CD4-positive, alpha-beta memory T cell (primary cell): ENCODE data around the gene PHAF1. TPM values are rescaled to one million over a fixed set of nuclear protein-coding genes. Genes with fewer than 3 reads are reported as not detected.
A peak's percentile ranks its signal among the peaks of the same experiment; 100 is the strongest.

Experiments
- CTCF ChIA-PET: fragments of 350-600 bp; sonication (Branson Sonifier 250); formaldehyde crosslinking; loops from one replicate; lab custom pipeline; 2021; ENCODE audit warnings: inconsistent platforms; ENCODE audit not compliant: partially characterized antibody; lab: Charles Lee
- POLR2A ChIA-PET: fragments of 350-600 bp; sonication (Branson Sonifier 250); formaldehyde crosslinking; loops from one replicate; lab custom pipeline; 2021; ENCODE audit not compliant: partially characterized antibody; lab: Charles Lee
- DNase-seq, 5 donors: peaks; one replicate each; pipeline versions ENCODE4 v3.0.0 to v3.0.0-alpha.2; 2020 to 2022; ENCODE audit warnings: mixed read lengths in 1 of 5
- H3K27ac ChIP-seq: one replicate; pipeline ENCODE4 v1.7.0; 2013; ENCODE audit warnings: low read depth, low read length
- H3K27me3 ChIP-seq: 2 replicates; pipeline ENCODE4 v1.7.0; 2013; ENCODE audit warnings: mild to moderate bottlenecking, low read length, moderate library complexity; ENCODE audit not compliant: insufficient read depth
- H3K36me3 ChIP-seq: 2 replicates; pipeline ENCODE4 v1.7.0; 2013; ENCODE audit warnings: mild to moderate bottlenecking, low read length, moderate library complexity; ENCODE audit not compliant: insufficient read depth
- H3K4me1 ChIP-seq: 2 replicates; pipeline ENCODE4 v1.7.0; 2013; ENCODE audit warnings: mild to moderate bottlenecking, low read length, moderate library complexity; ENCODE audit not compliant: insufficient read depth
- H3K4me3 ChIP-seq, 2 donors: one replicate each; pipeline ENCODE4 v1.7.0; 2013; ENCODE audit warnings: low read length in 2 of 2, mild to moderate bottlenecking in 1 of 2
- H3K9me3 ChIP-seq, 2 donors: one replicate each; pipeline ENCODE4 v1.7.0; 2013; ENCODE audit warnings: low read length in 2 of 2, control low read depth in 1 of 2; ENCODE audit not compliant: control insufficient read depth in 1 of 2
- H3K27ac Mint-ChIP-seq, 7 donors: one replicate each; pipeline ENCODE4 v1.8.0; 2020 to 2021; ENCODE audit warnings: mixed read lengths in 7 of 7, mild to moderate bottlenecking in 6 of 7, inconsistent platforms in 3 of 7, moderate library complexity in 3 of 7
- H3K27me3 Mint-ChIP-seq, 2 donors: one replicate each; pipeline ENCODE4 v1.8.0; 2020 to 2021; ENCODE audit warnings: mixed read lengths in 2 of 2
- H3K36me3 Mint-ChIP-seq, 2 donors: one replicate each; pipeline ENCODE4 v1.8.0; 2020 to 2021; ENCODE audit warnings: mixed read lengths in 2 of 2, inconsistent platforms in 1 of 2, mild to moderate bottlenecking in 1 of 2
- H3K4me1 Mint-ChIP-seq, 4 donors: one replicate each; pipeline ENCODE4 v1.8.0; 2020 to 2021; ENCODE audit warnings: mixed read lengths in 4 of 4, mild to moderate bottlenecking in 1 of 4
- H3K4me3 Mint-ChIP-seq, 8 donors: one replicate each; pipeline ENCODE4 v1.8.0; 2020 to 2021; ENCODE audit warnings: mixed read lengths in 8 of 8, mild to moderate bottlenecking in 7 of 8, moderate library complexity in 6 of 8, inconsistent platforms in 3 of 8
- H3K9me3 Mint-ChIP-seq, 8 donors: one replicate each; pipeline ENCODE4 v1.8.0; 2020 to 2021; ENCODE audit warnings: mixed read lengths in 8 of 8, mild to moderate bottlenecking in 5 of 8, inconsistent platforms in 3 of 8, moderate library complexity in 1 of 8
- intact Hi-C: fragments of 100-400 bp; cut with micrococcal nuclease; formaldehyde crosslinking; loops from one replicate; pipeline ENCODE4 v1.15.1; 2023
- polyA plus RNA-seq, 2 donors: library from polyadenylated mRNA; unstranded; fragments of 300-500 nt; fragmentation: Illumina TruSeq; gene quantifications; one replicate each; pipeline ENCODE4 v1.2.3, GENCODE V29; 2021
- total RNA-seq, 2 experiments: library from RNA; stranded (reverse); gene quantifications; one replicate each; pipeline ENCODE4 v1.2.3, GENCODE V29; 2021

The PHAF1 gene
- total and polyA plus RNA-seq, 4 experiments from 2014 or later: 7.5 to 22.7 (median 19.2) TPM

DNA sequence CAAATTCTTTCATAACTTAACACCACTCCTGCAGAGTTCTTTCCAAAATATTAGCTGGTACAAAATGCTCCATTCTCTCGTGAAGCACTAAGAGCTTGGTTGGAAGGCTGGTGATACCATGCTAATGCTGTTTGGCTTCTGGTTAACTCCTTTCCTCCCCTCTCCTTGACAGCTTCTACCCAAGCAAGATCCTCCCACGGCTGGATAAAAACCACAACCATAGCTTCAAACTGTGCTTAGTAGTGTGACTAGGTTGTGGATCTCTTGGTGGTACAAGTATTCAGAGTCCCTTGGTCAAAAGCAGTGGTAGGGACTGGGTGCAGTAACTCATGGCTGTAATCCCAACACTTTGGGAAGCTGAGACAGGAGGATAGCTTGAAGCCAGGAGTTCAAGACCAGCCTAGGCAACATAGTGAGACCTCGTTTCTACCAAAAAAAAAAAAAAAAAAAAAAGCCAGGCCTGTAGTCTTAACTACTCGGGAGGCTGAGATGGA lies 2.3 kb downstream of the PHAF1 start:
- H3K27ac ChIP-seq: no peak overlapping the region
- no peaks in the 10 kb centered on the region for H3K27me3 ChIP-seq
- Mint-ChIP-seq H3K4me3 (peak overlapping the region in 4 of 8 donors; percentile 17 to 97 (median 66)), H3K27me3 (no peaks in the 10 kb centered on the region), H3K9me3 (peaks cover 0 to 3% (median 0%) of the 10 kb centered on the region in 8 donors), H3K27ac (peak overlapping the region in 3 of 7 donors; percentile 22 to 84 (median 78)), H3K4me1 (peaks cover 31 to 53% (median 41%) of the 10 kb centered on the region in 4 donors), H3K36me3 (peaks cover 3 to 18% of the 10 kb centered on the region in 2 donors)
- ChIA-PET POLR2A (interaction anchor here (1.4 kb wide), 1 partner anchor 84 kb away, joined by 6 read pairs; no protein-coding TSS in a partner anchor), CTCF (interaction anchor here (0.9 to 1.9 kb wide), 4 partner anchors 11 to 73 kb away, joined by 3 to 8 read pairs (median 5); no protein-coding TSS in a partner anchor)
- peaks cover 30% of the 10 kb centered on the region for H3K4me1 ChIP-seq
- intact Hi-C loops: no loop called here
- H3K36me3 ChIP-seq: no peaks in the 10 kb centered on the region
- no peak overlapping the region for H3K4me3 ChIP-seq
- H3K9me3 ChIP-seq: no peaks in the 10 kb centered on the region
- no peak for DNase-seq

DNA sequence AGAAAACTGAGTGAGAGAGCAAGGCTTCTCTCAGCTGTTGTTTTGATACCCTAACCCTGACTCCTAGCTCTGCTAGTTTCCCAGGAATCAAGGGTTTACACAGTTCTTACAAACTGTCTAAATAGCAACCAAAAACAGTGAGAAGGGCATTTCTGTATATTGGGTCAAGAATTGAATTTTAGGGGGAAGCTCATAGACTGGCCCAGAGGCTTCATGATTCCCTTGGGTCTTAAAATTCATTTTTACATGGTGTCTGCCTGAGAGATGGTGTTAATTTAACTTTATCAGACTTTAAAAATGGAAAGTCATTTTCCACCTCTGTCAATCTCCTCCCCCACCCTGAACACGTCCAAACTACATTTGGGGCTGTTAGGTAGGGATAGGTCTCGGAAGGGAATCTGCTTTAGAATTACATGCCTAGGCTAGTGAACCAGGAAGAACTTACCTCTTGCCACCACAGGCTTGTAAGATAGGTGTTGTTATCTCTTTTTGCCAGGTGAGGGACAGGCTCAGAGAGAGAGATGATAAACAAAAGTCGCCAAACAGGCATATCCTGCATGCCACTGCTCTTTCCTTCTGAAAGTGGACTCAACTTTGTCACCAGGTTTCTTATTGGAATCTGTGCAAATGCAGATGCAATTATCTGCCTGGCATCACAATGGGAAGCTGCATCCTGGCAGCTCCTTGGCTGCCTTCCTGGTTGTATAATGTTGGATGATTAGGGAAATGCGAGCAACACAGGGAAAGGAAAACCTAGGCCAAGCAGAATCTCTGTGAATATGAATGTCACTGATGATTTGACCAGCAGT lies 3.1 kb downstream of the PHAF1 start:
- Histone ChIP-seq H3K4me1 (peaks cover 30% of the 10 kb centered on the region), H3K4me3 (no peak overlapping the region), H3K27ac (no peak overlapping the region), H3K9me3 (no peaks in the 10 kb centered on the region), H3K36me3 (no peaks in the 10 kb centered on the region), H3K27me3 (no peaks in the 10 kb centered on the region)
- intact Hi-C loops: no loop called here
- H3K27me3 Mint-ChIP-seq: no peaks in the 10 kb centered on the region
- ChIA-PET POLR2A (interaction anchor here (0.7 kb wide), 1 partner anchor 85 kb away, joined by 3 read pairs; no protein-coding TSS in a partner anchor), CTCF (interaction anchor here (0.7 to 1.9 kb wide), 4 partner anchors 12 to 63 kb away, joined by 3 to 8 read pairs (median 5); no protein-coding TSS in a partner anchor)
- peaks cover 31 to 53% (median 41%) of the 10 kb centered on the region in 4 donors for H3K4me1 Mint-ChIP-seq
- DNase-seq: no peak
- H3K4me3 Mint-ChIP-seq: peak overlapping the region in 1 of 8 donors; percentile 15
- peak overlapping the region in 1 of 7 donors; percentile 27 for H3K27ac Mint-ChIP-seq
- peaks cover 0 to 3% (median 0%) of the 10 kb centered on the region in 8 donors for H3K9me3 Mint-ChIP-seq
- H3K36me3 Mint-ChIP-seq: peaks cover 3 to 18% of the 10 kb centered on the region in 2 donors

DNA sequence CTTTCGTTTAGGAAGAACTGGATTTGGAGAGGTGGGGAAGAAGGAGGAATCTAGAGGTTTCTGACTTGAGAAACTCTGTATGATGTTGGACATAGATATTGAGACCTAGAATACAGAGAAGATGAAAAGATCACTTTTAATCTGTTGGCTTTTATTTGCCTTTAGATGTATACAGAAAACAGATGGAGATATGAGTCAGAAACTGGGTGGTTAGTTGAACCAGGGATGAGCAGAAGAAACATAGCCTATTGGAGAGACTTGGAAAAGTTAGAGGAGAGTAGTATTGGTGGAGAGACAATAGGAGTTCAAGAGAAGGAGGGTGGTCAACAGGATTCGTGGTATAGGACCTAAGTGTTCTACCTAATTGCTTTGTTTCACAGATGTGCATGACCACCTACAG lies 5.1 kb downstream of the PHAF1 start:
- Histone ChIP-seq H3K27me3 (no peaks in the 10 kb centered on the region), H3K4me1 (peaks cover 22% of the 10 kb centered on the region), H3K36me3 (peaks cover 1% of the 10 kb centered on the region), H3K9me3 (no peaks in the 10 kb centered on the region), H3K27ac (no peak overlapping the region), H3K4me3 (no peak overlapping the region)
- CTCF ChIA-PET: interaction anchor here (1.1 to 1.2 kb wide), 2 partner anchors 11 to 39 kb away, joined by 3 to 4 read pairs; no protein-coding TSS in a partner anchor
- H3K4me1 Mint-ChIP-seq: peaks cover 28 to 55% (median 37%) of the 10 kb centered on the region in 4 donors
- DNase-seq: no peak
- peaks cover 0 to 2% (median 0%) of the 10 kb centered on the region in 8 donors for H3K9me3 Mint-ChIP-seq
- no peak overlapping the region for H3K4me3 Mint-ChIP-seq
- POLR2A ChIA-PET: interaction anchor here (1.6 kb wide), 1 partner anchor 40 kb away, joined by 5 read pairs; no protein-coding TSS in a partner anchor
- intact Hi-C loops: no loop called here
- peak overlapping the region in 4 of 7 donors; percentile 1 to 13 (median 8) for H3K27ac Mint-ChIP-seq
- H3K27me3 Mint-ChIP-seq: no peaks in the 10 kb centered on the region
- peaks cover 3 to 20% of the 10 kb centered on the region in 2 donors for H3K36me3 Mint-ChIP-seq

DNA sequence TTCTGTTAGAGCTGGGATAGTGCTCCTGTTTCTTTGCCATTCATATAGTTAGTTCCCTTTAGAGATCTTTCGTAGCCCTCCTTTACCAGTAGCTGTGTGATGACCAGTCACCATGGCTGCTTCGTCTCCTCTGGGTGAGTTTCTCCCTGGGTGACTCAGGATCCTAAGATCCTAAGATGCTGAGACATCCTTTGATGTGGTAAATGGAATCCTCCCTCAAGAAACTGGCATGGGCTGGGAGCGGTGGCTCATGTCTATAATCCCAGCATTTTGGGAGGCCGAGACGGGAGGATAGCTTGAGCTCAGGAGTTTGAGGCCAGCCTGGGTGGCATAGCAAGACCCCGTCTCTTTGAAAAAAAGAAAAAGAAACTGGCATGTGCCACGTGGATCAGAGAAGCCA lies 5.9 kb downstream of the PHAF1 start:
- Mint-ChIP-seq H3K4me3 (no peak overlapping the region), H3K4me1 (peaks cover 25 to 56% (median 33%) of the 10 kb centered on the region in 4 donors), H3K9me3 (peaks cover 0 to 1% (median 0%) of the 10 kb centered on the region in 8 donors), H3K27me3 (no peaks in the 10 kb centered on the region), H3K36me3 (peaks cover 7 to 25% of the 10 kb centered on the region in 2 donors), H3K27ac (peak overlapping the region in 1 of 7 donors; percentile 32)
- no peak overlapping the region for H3K27ac ChIP-seq
- H3K9me3 ChIP-seq: no peaks in the 10 kb centered on the region
- H3K4me1 ChIP-seq: peaks cover 17% of the 10 kb centered on the region
- H3K27me3 ChIP-seq: no peaks in the 10 kb centered on the region
- peaks cover 9% of the 10 kb centered on the region for H3K36me3 ChIP-seq
- H3K4me3 ChIP-seq: no peak overlapping the region
- ChIA-PET POLR2A (interaction anchor here (1.6 kb wide), 1 partner anchor 40 kb away, joined by 5 read pairs; no protein-coding TSS in a partner anchor), CTCF (interaction anchor here (1.2 to 1.3 kb wide), 2 partner anchors 19 to 25 kb away, joined by 3 read pairs; no protein-coding TSS in a partner anchor)
- intact Hi-C loops: no loop called here
- no peak for DNase-seq

DNA sequence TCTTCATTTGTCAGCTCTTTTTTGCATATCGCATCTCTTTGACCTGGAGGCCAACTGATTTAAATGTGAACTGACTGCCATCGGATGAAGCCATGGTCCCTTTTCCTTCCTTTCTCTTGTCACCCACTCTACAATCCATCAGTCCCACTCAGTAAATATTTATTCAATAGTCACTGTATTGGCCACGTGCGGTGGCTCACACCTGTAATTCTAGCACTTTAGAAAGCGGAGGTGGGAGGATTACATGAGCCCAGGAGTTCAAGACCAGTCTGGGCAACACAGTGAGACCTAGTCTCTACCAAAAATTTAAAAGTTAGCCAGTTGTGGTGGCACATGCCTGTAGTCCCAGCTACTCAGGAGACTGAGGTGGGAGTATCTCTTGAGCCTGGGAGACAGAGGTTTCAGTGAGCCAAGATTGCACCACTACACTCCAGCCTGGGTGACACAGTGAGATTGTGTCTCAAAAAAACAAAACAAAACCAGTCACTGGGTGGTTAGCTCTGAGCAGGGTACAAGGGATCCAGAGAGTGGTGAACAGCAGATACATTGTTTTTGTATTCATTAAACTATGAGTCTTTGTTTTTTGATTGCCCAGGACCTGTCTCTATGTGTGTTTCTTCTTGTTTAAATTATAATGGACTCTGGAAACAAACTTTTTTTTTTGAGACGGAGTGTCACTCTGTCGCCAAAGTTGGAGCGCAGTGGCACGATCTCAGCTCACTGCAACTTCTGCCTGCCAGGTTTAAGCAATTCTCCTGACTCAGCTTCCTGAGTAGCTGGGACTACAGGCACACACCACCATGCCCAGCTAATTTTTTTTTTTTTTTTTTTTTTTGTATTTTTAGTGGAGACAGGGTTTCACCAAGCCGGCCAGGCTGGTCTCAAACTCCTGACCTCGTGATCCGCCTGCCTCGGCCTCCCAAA lies 6.9 kb downstream of the PHAF1 start:
- intact Hi-C loops: no loop called here
- ChIA-PET CTCF (interaction anchor here (0.7 to 1.3 kb wide), 3 partner anchors 18 to 47 kb away, joined by 3 read pairs; no protein-coding TSS in a partner anchor), POLR2A (interaction anchor here (0.6 to 1.6 kb wide), 2 partner anchors 39 to 422 kb away, joined by 3 to 5 read pairs; no protein-coding TSS in a partner anchor)
- H3K9me3 ChIP-seq: no peaks in the 10 kb centered on the region
- H3K36me3 ChIP-seq: peaks cover 13% of the 10 kb centered on the region
- peaks cover 7% of the 10 kb centered on the region for H3K4me1 ChIP-seq
- Mint-ChIP-seq H3K27me3 (no peaks in the 10 kb centered on the region), H3K9me3 (peaks cover 0 to 1% (median 0%) of the 10 kb centered on the region in 8 donors), H3K4me3 (no peak overlapping the region), H3K36me3 (peaks cover 10 to 30% of the 10 kb centered on the region in 2 donors), H3K27ac (peak overlapping the region in 2 of 7 donors; percentile 29), H3K4me1 (peaks cover 19 to 46% (median 25%) of the 10 kb centered on the region in 4 donors)
- no peak for DNase-seq
- H3K27me3 ChIP-seq: no peaks in the 10 kb centered on the region
- no peak overlapping the region for H3K4me3 ChIP-seq
- H3K27ac ChIP-seq: no peak overlapping the region

DNA sequence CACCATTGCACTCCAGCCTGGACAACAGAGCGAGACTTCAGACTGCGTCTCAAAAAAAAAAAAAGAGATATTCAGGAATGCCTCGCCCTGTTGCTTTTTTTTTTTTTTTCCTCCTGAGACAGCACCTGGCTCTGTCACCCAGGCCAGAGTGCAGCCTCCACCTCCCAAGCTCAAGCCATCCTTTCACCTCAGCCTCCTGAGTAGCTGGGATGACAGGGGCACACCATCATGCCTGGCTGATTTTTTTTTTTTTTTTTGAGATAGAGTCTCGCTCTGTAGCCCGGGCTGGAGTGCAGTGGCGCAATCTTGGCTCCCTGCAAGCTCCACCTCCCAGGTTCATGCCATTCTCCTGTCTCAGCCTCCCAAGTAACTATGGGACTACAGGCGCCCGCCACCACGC lies 8.0 kb downstream of the PHAF1 start:
- peaks cover 19% of the 10 kb centered on the region for H3K36me3 ChIP-seq
- Mint-ChIP-seq H3K27me3 (no peaks in the 10 kb centered on the region), H3K36me3 (peaks cover 10 to 35% of the 10 kb centered on the region in 2 donors), H3K4me1 (peaks cover 17 to 38% (median 18%) of the 10 kb centered on the region in 4 donors), H3K27ac (no peak overlapping the region), H3K9me3 (peaks cover 0 to 1% (median 0%) of the 10 kb centered on the region in 8 donors), H3K4me3 (no peak overlapping the region)
- POLR2A ChIA-PET: no interaction called here
- no peaks in the 10 kb centered on the region for H3K9me3 ChIP-seq
- no peak overlapping the region for H3K27ac ChIP-seq
- H3K4me3 ChIP-seq: no peak overlapping the region
- H3K4me1 ChIP-seq: no peaks in the 10 kb centered on the region
- H3K27me3 ChIP-seq: no peaks in the 10 kb centered on the region
- CTCF ChIA-PET: no interaction called here
- DNase-seq: no peak
- intact Hi-C loops: no loop called here
